Hepatocyte (in vitro differentiated cells): ENCODE data around the gene ZBTB22. TPM values are rescaled to one million over a fixed set of nuclear protein-coding genes. Genes with fewer than 3 reads are reported as not detected.

Experiments
- DNase-seq: peaks from one replicate; pipeline ENCODE4 v3.0.0-alpha.2; 2016; ENCODE audit warnings: low spot score
- H2AFZ ChIP-seq: fragments of 200-600 bp; sonication (generic); 2 replicates; pipeline ENCODE4 v1.6.0; 2016; ENCODE audit warnings: antibody characterized with exemption, mild to moderate bottlenecking
- H3K27ac ChIP-seq: fragments of 200-600 bp; sonication (generic); 2 replicates; pipeline ENCODE4 v1.5.1; 2016; ENCODE audit warnings: mild to moderate bottlenecking
- H3K27me3 ChIP-seq: fragments of 200-600 bp; sonication (generic); 2 replicates; pipeline ENCODE4 v1.6.1; 2016
- H3K36me3 ChIP-seq: fragments of 200-600 bp; sonication (generic); replicated peaks from 2 replicates; pipeline ENCODE4 v1.5.1; 2016; ENCODE audit warnings: low read depth; ENCODE audit not compliant: insufficient read depth
- H3K4me1 ChIP-seq: fragments of 200-600 bp; sonication (generic); 2 replicates; pipeline ENCODE4 v1.5.1; 2016; ENCODE audit warnings: mild to moderate bottlenecking, moderate library complexity; ENCODE audit not compliant: insufficient read depth
- H3K4me2 ChIP-seq: fragments of 200-600 bp; sonication (generic); 2 replicates; pipeline ENCODE4 v1.6.0; 2016
- H3K4me3 ChIP-seq: fragments of 200-600 bp; sonication (generic); 2 replicates; pipeline ENCODE4 v1.5.1; 2016; ENCODE audit warnings: mild to moderate bottlenecking
- H3K79me2 ChIP-seq: fragments of 200-600 bp; sonication (generic); 2 replicates; pipeline ENCODE4 v1.6.0; 2017; ENCODE audit warnings: mild to moderate bottlenecking
- H3K9me2 ChIP-seq: fragments of 200-600 bp; sonication (generic); replicated peaks from 2 replicates; pipeline ENCODE4 v1.6.0; 2017; ENCODE audit warnings: mild to moderate bottlenecking; ENCODE audit not compliant: insufficient read depth
- H3K9me3 ChIP-seq: fragments of 200-600 bp; sonication (generic); 2 replicates; pipeline ENCODE4 v1.5.1; 2016; ENCODE audit warnings: low read depth, mild to moderate bottlenecking
- H4K20me1 ChIP-seq: fragments of 200-600 bp; sonication (generic); 2 replicates; pipeline ENCODE4 v1.6.0; 2016; ENCODE audit warnings: mild to moderate bottlenecking; ENCODE audit not compliant: insufficient read depth, poor library complexity, severe bottlenecking
- EZH2 ChIP-seq: fragments of 200-600 bp; sonication (generic); IDR thresholded peaks from 2 replicates; pipeline ENCODE4 v1.6.1; 2016; ENCODE audit warnings: antibody characterized with exemption, mild to moderate bottlenecking, borderline replicate concordance
- EZH2phosphoT487 ChIP-seq: fragments of 200-600 bp; sonication (generic); IDR thresholded peaks from one replicate; pipeline ENCODE4 v1.6.1; 2018; ENCODE audit warnings: antibody characterized with exemption, mild to moderate bottlenecking, low read depth, moderate library complexity; ENCODE audit not compliant: unreplicated experiment, severe bottlenecking
- WGBS: methylation state at CpG from one replicate; pipeline ENCODE4 v1.1.6; 2016; ENCODE audit warnings: low lambda C conversion rate; ENCODE audit errors: missing lambda C conversion rate; 5-methylcytosine and 5-hydroxymethylcytosine counted together
- polyA plus RNA-seq: library from polyadenylated mRNA; unstranded; fragments of >200 nt; fragmentation: Nextera tagmentation; extraction: Ambion mirVana; gene quantifications from 2 replicates; pipeline ENCODE4 v1.2.1, GENCODE V29; 2016
- total RNA-seq: library from RNA; depleted of rRNA; stranded (reverse); fragments of >200 nt; gene quantifications from 2 replicates; pipeline ENCODE4 v1.2.3, GENCODE V29; 2014
- TF ChIP-seq, protein P1 (sequence below): fragments of 200-600 bp; sonication (generic); IDR thresholded peaks from 2 replicates; pipeline ENCODE4 v1.5.1; 2016; ENCODE audit warnings: antibody characterized with exemption, mild to moderate bottlenecking; ENCODE audit not compliant: poor library complexity

The ZBTB22 gene
- total and polyA plus RNA-seq, 2 experiments from 2014 or later, result 23.2 to 23.4 TPM

DNA sequence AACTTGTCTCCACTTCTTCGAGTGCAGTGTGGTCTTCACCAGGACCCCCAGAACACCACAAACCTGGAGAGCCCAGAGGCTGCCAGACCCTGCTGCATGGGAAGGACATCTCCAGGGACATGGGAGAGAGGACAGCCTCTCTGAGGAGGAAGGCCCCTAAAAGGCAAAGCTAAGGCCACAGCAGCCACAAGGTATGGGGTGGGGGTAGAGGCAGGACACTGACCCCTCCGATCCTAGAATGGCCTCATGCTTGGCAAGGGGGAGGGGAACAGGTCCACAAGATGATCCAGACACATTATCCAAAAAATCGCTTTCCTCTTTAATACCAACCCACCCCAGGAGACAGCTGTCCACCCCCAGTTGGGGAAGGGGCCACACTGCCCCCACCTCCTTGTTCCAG, 38.7 kb downstream of the ZBTB22 start:
- no peak for DNase-seq
- H4K20me1 ChIP-seq, result peaks cover 29% of the 10 kb centered on the region
- no peak overlapping the region for H2AFZ ChIP-seq
- H3K9me3 ChIP-seq, result no peaks in the 10 kb centered on the region
- H3K27me3 ChIP-seq, result no peaks in the 10 kb centered on the region
- TF ChIP-seq EZH2phosphoT487, result no peak
- no peak for TF ChIP-seq EZH2
- TF ChIP-seq, protein P1, sequence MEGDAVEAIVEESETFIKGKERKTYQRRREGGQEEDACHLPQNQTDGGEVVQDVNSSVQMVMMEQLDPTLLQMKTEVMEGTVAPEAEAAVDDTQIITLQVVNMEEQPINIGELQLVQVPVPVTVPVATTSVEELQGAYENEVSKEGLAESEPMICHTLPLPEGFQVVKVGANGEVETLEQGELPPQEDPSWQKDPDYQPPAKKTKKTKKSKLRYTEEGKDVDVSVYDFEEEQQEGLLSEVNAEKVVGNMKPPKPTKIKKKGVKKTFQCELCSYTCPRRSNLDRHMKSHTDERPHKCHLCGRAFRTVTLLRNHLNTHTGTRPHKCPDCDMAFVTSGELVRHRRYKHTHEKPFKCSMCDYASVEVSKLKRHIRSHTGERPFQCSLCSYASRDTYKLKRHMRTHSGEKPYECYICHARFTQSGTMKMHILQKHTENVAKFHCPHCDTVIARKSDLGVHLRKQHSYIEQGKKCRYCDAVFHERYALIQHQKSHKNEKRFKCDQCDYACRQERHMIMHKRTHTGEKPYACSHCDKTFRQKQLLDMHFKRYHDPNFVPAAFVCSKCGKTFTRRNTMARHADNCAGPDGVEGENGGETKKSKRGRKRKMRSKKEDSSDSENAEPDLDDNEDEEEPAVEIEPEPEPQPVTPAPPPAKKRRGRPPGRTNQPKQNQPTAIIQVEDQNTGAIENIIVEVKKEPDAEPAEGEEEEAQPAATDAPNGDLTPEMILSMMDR, result no peak
- no peak overlapping the region for H3K4me2 ChIP-seq
- peaks cover 39% of the 10 kb centered on the region for H3K4me1 ChIP-seq
- H3K36me3 ChIP-seq, result no peaks in the 10 kb centered on the region
- H3K27ac ChIP-seq, result no peak overlapping the region
- no peak overlapping the region for H3K4me3 ChIP-seq
- no peaks in the 10 kb centered on the region for H3K9me2 ChIP-seq
- H3K79me2 ChIP-seq, result peaks cover 19% of the 10 kb centered on the region
- WGBS, result 91% methylated on average over 3 of the region's 3 CpGs

DNA sequence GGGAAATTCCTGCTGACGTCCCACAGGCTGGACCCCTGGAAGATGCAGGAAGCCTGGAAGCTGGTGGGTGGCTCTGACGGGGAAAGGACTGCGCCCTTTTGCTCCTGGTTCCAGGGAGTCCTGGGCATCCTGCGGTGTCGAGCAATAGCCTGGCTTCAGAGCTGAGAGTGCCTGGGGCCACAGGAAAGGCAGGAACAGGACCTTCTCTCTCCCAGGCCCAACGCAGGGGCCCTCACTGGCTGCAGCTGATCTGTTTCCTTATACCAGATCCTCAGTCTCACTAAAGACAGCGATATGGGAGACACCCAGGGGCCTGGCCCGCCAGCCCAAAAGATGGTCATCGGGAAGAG, 39.2 kb downstream of the ZBTB22 start:
- Histone ChIP-seq H2AFZ (no peak overlapping the region), H3K4me1 (peaks cover 43% of the 10 kb centered on the region), H3K36me3 (no peaks in the 10 kb centered on the region), H3K79me2 (peaks cover 23% of the 10 kb centered on the region), H4K20me1 (peaks cover 29% of the 10 kb centered on the region), H3K27me3 (no peaks in the 10 kb centered on the region), H3K9me2 (no peaks in the 10 kb centered on the region), H3K4me2 (no peak overlapping the region), H3K4me3 (no peak overlapping the region), H3K27ac (peak overlapping the region; percentile 97), H3K9me3 (no peaks in the 10 kb centered on the region)
- DNase-seq, result no peak
- TF ChIP-seq, protein P1, result no peak
- no peak for TF ChIP-seq EZH2phosphoT487
- TF ChIP-seq EZH2, result no peak
- 91% methylated on average over 8 of the region's 9 CpGs for WGBS

DNA sequence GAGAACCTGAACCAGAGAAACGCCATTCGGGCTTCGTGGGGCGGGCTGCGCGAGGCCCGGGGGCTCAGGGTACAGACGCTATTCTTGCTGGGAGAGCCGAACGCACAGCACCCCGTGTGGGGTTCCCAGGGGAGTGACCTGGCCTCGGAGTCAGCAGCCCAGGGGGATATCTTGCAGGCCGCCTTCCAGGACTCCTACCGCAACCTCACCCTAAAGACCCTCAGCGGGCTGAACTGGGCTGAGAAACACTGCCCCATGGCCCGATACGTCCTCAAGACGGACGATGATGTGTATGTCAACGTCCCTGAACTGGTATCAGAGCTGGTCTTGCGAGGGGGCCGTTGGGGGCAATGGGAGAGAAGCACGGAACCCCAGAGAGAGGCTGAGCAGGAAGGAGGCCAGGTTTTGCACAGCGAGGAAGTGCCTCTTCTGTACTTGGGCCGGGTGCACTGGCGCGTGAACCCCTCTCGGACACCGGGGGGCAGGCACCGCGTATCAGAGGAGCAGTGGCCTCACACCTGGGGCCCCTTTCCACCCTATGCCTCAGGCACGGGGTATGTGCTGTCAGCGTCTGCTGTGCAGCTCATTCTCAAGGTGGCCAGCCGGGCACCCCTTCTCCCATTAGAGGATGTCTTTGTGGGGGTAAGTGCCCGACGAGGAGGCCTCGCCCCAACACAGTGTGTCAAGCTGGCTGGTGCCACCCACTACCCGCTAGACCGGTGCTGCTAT, 39.7 kb downstream of the ZBTB22 start:
- Histone ChIP-seq H3K4me1 (peaks cover 49% of the 10 kb centered on the region), H3K4me2 (peak overlapping the region; percentile 91), H3K27ac (peak overlapping the region; percentile 97), H3K79me2 (peaks cover 29% of the 10 kb centered on the region), H3K4me3 (peak overlapping the region; percentile 74), H3K27me3 (no peaks in the 10 kb centered on the region), H4K20me1 (peaks cover 29% of the 10 kb centered on the region), H2AFZ (peak overlapping the region; percentile 88), H3K9me3 (no peaks in the 10 kb centered on the region), H3K36me3 (no peaks in the 10 kb centered on the region), H3K9me2 (no peaks in the 10 kb centered on the region)
- TF ChIP-seq EZH2phosphoT487, result no peak
- TF ChIP-seq EZH2, result no peak
- TF ChIP-seq, protein P1, result no peak
- peak; percentile 32 for DNase-seq
- 61% methylated on average over 39 of the region's 39 CpGs for WGBS
